Activated naive CD8-positive, alpha-beta T cell (primary cell): ENCODE results near the gene SMARCC1.
"Not testable (repeated sequence)": the region's sequence is repeated elsewhere in the genome, so short reads cannot be mapped to it uniquely, and the experiment has no call there.

Experiments
- H3K27ac Mint-ChIP-seq: one replicate; pipeline ENCODE4 v1.8.0; 2021; ENCODE audit warnings: mixed read lengths
- H3K27me3 Mint-ChIP-seq: one replicate; pipeline ENCODE4 v1.8.0; 2021; ENCODE audit warnings: mixed read lengths
- H3K36me3 Mint-ChIP-seq: one replicate; pipeline ENCODE4 v1.8.0; 2021; ENCODE audit warnings: mixed read lengths
- H3K4me1 Mint-ChIP-seq: one replicate; pipeline ENCODE4 v1.8.0; 2021; ENCODE audit warnings: low read depth, mixed read lengths
- H3K4me3 Mint-ChIP-seq: one replicate; pipeline ENCODE4 v1.8.0; 2021; ENCODE audit warnings: mild to moderate bottlenecking, mixed read lengths
- H3K9me3 Mint-ChIP-seq: one replicate; pipeline ENCODE4 v1.8.0; 2021; ENCODE audit warnings: low read depth, mixed read lengths

SMARCC1 gene

GRCh38 chr3:47746264-47746663, 35.4 kb downstream of the SMARCC1 start:
- Mint-ChIP-seq H3K36me3 (peaks cover 5% of the 10 kb centered on the region), H3K27me3 (no peaks in the 10 kb centered on the region), H3K4me1 (peaks cover 17% of the 10 kb centered on the region), H3K4me3 (no peak overlapping the region), H3K9me3 (no peaks in the 10 kb centered on the region), H3K27ac (no peak overlapping the region)

- peaks cover 4% of the 10 kb centered on the region for H3K36me3 Mint-ChIP-seq
Observed at GRCh38 chr3:47743855-47744254, 37.8 kb downstream of the SMARCC1 start.

GRCh38 chr3:47743352-47743751, 38.3 kb downstream of the SMARCC1 start:
- H3K27ac Mint-ChIP-seq, H3K36me3 Mint-ChIP-seq, H3K27me3 Mint-ChIP-seq, H3K4me3 Mint-ChIP-seq, H3K9me3 Mint-ChIP-seq: not testable (repeated sequence)
- H3K4me1 Mint-ChIP-seq = peaks cover 23% of the 10 kb centered on the region

More at GRCh38 chr3:47743855-47744254, 37.8 kb downstream of the SMARCC1 start:
- peaks cover 25% of the 10 kb centered on the region for H3K4me1 Mint-ChIP-seq
- H3K4me3 Mint-ChIP-seq = no peak overlapping the region
- H3K27me3 Mint-ChIP-seq = no peaks in the 10 kb centered on the region
- no peaks in the 10 kb centered on the region for H3K9me3 Mint-ChIP-seq
- no peak overlapping the region for H3K27ac Mint-ChIP-seq

GRCh38 chr3:47741925-47742324, 39.8 kb downstream of the SMARCC1 start:
- no peak overlapping the region for H3K4me3 Mint-ChIP-seq
- H3K4me1 Mint-ChIP-seq = peaks cover 23% of the 10 kb centered on the region
- H3K36me3 Mint-ChIP-seq = peaks cover 4% of the 10 kb centered on the region
- H3K27ac Mint-ChIP-seq = no peak overlapping the region
- H3K9me3 Mint-ChIP-seq = no peaks in the 10 kb centered on the region
- no peaks in the 10 kb centered on the region for H3K27me3 Mint-ChIP-seq

GRCh38 chr3:47732143-47732542, 49.5 kb downstream of the SMARCC1 start:
- H3K9me3 Mint-ChIP-seq = no peaks in the 10 kb centered on the region
- no peaks in the 10 kb centered on the region for H3K27me3 Mint-ChIP-seq
- peaks cover 13% of the 10 kb centered on the region for H3K36me3 Mint-ChIP-seq
- H3K27ac Mint-ChIP-seq = no peak overlapping the region
- H3K4me3 Mint-ChIP-seq = no peak overlapping the region
- H3K4me1 Mint-ChIP-seq = peaks cover 2% of the 10 kb centered on the region

- H3K4me1 Mint-ChIP-seq = peaks cover 2% of the 10 kb centered on the region
- H3K36me3 Mint-ChIP-seq = peaks cover 13% of the 10 kb centered on the region
- no peak overlapping the region for H3K4me3 Mint-ChIP-seq
- no peaks in the 10 kb centered on the region for H3K27me3 Mint-ChIP-seq
- peak overlapping the region; percentile 54 for H3K27ac Mint-ChIP-seq
- no peaks in the 10 kb centered on the region for H3K9me3 Mint-ChIP-seq
Observed at GRCh38 chr3:47731061-47731460, 50.6 kb downstream of the SMARCC1 start.

GRCh38 chr3:47722859-47723258, 58.8 kb downstream of the SMARCC1 start:
- Mint-ChIP-seq H3K4me1 (peaks cover 2% of the 10 kb centered on the region), H3K9me3 (no peaks in the 10 kb centered on the region), H3K27ac (peak overlapping the region; percentile 34), H3K36me3 (peaks cover 2% of the 10 kb centered on the region), H3K27me3 (no peaks in the 10 kb centered on the region), H3K4me3 (no peak overlapping the region)

- H3K36me3 Mint-ChIP-seq, H3K27me3 Mint-ChIP-seq, H3K4me3 Mint-ChIP-seq, H3K9me3 Mint-ChIP-seq: not testable (repeated sequence)
- Mint-ChIP-seq H3K27ac (peak overlapping the region; percentile 46), H3K4me1 (peaks cover 10% of the 10 kb centered on the region)
Observed at GRCh38 chr3:47717448-47717847, 64.2 kb downstream of the SMARCC1 start.

- Mint-ChIP-seq H3K9me3 (no peaks in the 10 kb centered on the region), H3K27ac (peak overlapping the region; percentile 70), H3K36me3 (peaks cover 9% of the 10 kb centered on the region), H3K27me3 (no peaks in the 10 kb centered on the region), H3K4me3 (no peak overlapping the region), H3K4me1 (peaks cover 10% of the 10 kb centered on the region)
Observed at GRCh38 chr3:47716656-47717055, 65.0 kb downstream of the SMARCC1 start.

- Mint-ChIP-seq H3K27me3 (no peaks in the 10 kb centered on the region), H3K4me3 (no peak overlapping the region), H3K27ac (peak overlapping the region; percentile 76), H3K9me3 (no peaks in the 10 kb centered on the region), H3K36me3 (peaks cover 9% of the 10 kb centered on the region), H3K4me1 (peaks cover 8% of the 10 kb centered on the region)
Observed at GRCh38 chr3:47715928-47716327, 65.8 kb downstream of the SMARCC1 start.

GRCh38 chr3:47714606-47715005, 67.1 kb downstream of the SMARCC1 start:
- peaks cover 8% of the 10 kb centered on the region for H3K4me1 Mint-ChIP-seq
- H3K9me3 Mint-ChIP-seq = no peaks in the 10 kb centered on the region
- H3K27ac Mint-ChIP-seq = no peak overlapping the region
- no peaks in the 10 kb centered on the region for H3K27me3 Mint-ChIP-seq
- H3K4me3 Mint-ChIP-seq = no peak overlapping the region
- peaks cover 9% of the 10 kb centered on the region for H3K36me3 Mint-ChIP-seq

- H3K36me3 Mint-ChIP-seq = peaks cover 9% of the 10 kb centered on the region
- peak overlapping the region; percentile 34 for H3K27ac Mint-ChIP-seq
- H3K4me1 Mint-ChIP-seq = peaks cover 8% of the 10 kb centered on the region
Observed at GRCh38 chr3:47713655-47714054, 68.0 kb downstream of the SMARCC1 start.

GRCh38 chr3:47712398-47712797, 69.3 kb downstream of the SMARCC1 start:
- Mint-ChIP-seq H3K27me3 (no peaks in the 10 kb centered on the region), H3K4me3 (no peak overlapping the region), H3K36me3 (peaks cover 11% of the 10 kb centered on the region), H3K9me3 (no peaks in the 10 kb centered on the region), H3K4me1 (peaks cover 8% of the 10 kb centered on the region), H3K27ac (no peak overlapping the region)

More at GRCh38 chr3:47713655-47714054, 68.0 kb downstream of the SMARCC1 start:
- no peak overlapping the region for H3K4me3 Mint-ChIP-seq
- no peaks in the 10 kb centered on the region for H3K27me3 Mint-ChIP-seq
- no peaks in the 10 kb centered on the region for H3K9me3 Mint-ChIP-seq

GRCh38 chr3:47711596-47711995, 70.1 kb downstream of the SMARCC1 start:
- Mint-ChIP-seq H3K27me3 (no peaks in the 10 kb centered on the region), H3K36me3 (peaks cover 8% of the 10 kb centered on the region), H3K4me3 (no peak overlapping the region), H3K4me1 (peaks cover 5% of the 10 kb centered on the region), H3K27ac (no peak overlapping the region), H3K9me3 (no peaks in the 10 kb centered on the region)

GRCh38 chr3:47705391-47705790, 76.3 kb downstream of the SMARCC1 start:
- Mint-ChIP-seq H3K36me3 (peaks cover 5% of the 10 kb centered on the region), H3K27ac (no peak overlapping the region), H3K27me3 (no peaks in the 10 kb centered on the region), H3K4me3 (no peak overlapping the region), H3K4me1 (no peaks in the 10 kb centered on the region), H3K9me3 (no peaks in the 10 kb centered on the region)

- H3K27ac Mint-ChIP-seq = no peak overlapping the region
- peaks cover 5% of the 10 kb centered on the region for H3K36me3 Mint-ChIP-seq
- H3K9me3 Mint-ChIP-seq = no peaks in the 10 kb centered on the region
- no peaks in the 10 kb centered on the region for H3K27me3 Mint-ChIP-seq
- H3K4me1 Mint-ChIP-seq = no peaks in the 10 kb centered on the region
- H3K4me3 Mint-ChIP-seq = no peak overlapping the region
Observed at GRCh38 chr3:47704237-47704612, 77.5 kb downstream of the SMARCC1 start.
